GM20431 (cell line): Measurements from ENCODE around the gene RRBP1.

Experiments used
- in situ Hi-C: fragments of 300-500 bp; cut with MseI, MboI; formaldehyde crosslinking; loops from one replicate; pipeline ENCODE4 v1.15.0; 2020; ENCODE audit warnings: low sequenced_read_pairs; ENCODE audit not compliant: unreplicated experiment

RRBP1 gene

GRCh38 chr20:17684077-17684888 lies 2.2 kb upstream of the RRBP1 start:
- in situ Hi-C loops, result loop anchor here (25.0 kb wide), 1 partner anchor 203 kb away; no protein-coding TSS in a partner anchor

GRCh38 chr20:17683218-17684076 lies 1.4 kb upstream of the RRBP1 start:
- in situ Hi-C loops, result loop anchor here (25.0 kb wide), 1 partner anchor 204 kb away; no protein-coding TSS in a partner anchor

- in situ Hi-C loops, result loop anchor here (25.0 kb wide), 1 partner anchor 204 kb away; no protein-coding TSS in a partner anchor
Observed at GRCh38 chr20:17682889-17683198, 802 bp upstream of the RRBP1 start.

- in situ Hi-C loops, result loop anchor here (25.0 kb wide), 1 partner anchor 206 kb away; no protein-coding TSS in a partner anchor
Observed at GRCh38 chr20:17681726-17682102, 328 bp downstream of the RRBP1 start.

GRCh38 chr20:17680836-17681725 lies 961 bp downstream of the RRBP1 start:
- in situ Hi-C loops, result loop anchor here (25.0 kb wide), 1 partner anchor 206 kb away; no protein-coding TSS in a partner anchor

GRCh38 chr20:17679941-17680835 lies 1.9 kb downstream of the RRBP1 start:
- in situ Hi-C loops, result loop anchor here (25.0 kb wide), 1 partner anchor 207 kb away; no protein-coding TSS in a partner anchor

- in situ Hi-C loops, result loop anchor here (25.0 kb wide), 1 partner anchor 208 kb away; no protein-coding TSS in a partner anchor
Observed at GRCh38 chr20:17678886-17679285, 3.2 kb downstream of the RRBP1 start.

GRCh38 chr20:17678295-17678694 lies 3.7 kb downstream of the RRBP1 start:
- in situ Hi-C loops, result loop anchor here (25.0 kb wide), 1 partner anchor 209 kb away; no protein-coding TSS in a partner anchor

- in situ Hi-C loops, result loop anchor here (25.0 kb wide), 1 partner anchor 210 kb away; no protein-coding TSS in a partner anchor
Observed at GRCh38 chr20:17676942-17677341, 5.1 kb downstream of the RRBP1 start.

- in situ Hi-C loops, result loop anchor here (25.0 kb wide), 1 partner anchor 211 kb away; no protein-coding TSS in a partner anchor
Observed at GRCh38 chr20:17676378-17676759, 5.7 kb downstream of the RRBP1 start.

- in situ Hi-C loops, result loop anchor here (25.0 kb wide), 1 partner anchor 212 kb away; no protein-coding TSS in a partner anchor
Observed at GRCh38 chr20:17675519-17676377, 6.3 kb downstream of the RRBP1 start.

- in situ Hi-C loops, result loop anchor here (25.0 kb wide), 1 partner anchor 212 kb away; no protein-coding TSS in a partner anchor
Observed at GRCh38 chr20:17674722-17675518, 7.1 kb downstream of the RRBP1 start.

GRCh38 chr20:17673084-17673483 lies 9.0 kb downstream of the RRBP1 start:
- in situ Hi-C loops, result no loop called here

GRCh38 chr20:17671565-17671964 lies 10.5 kb downstream of the RRBP1 start:
- in situ Hi-C loops, result no loop called here

- in situ Hi-C loops, result no loop called here
Observed at GRCh38 chr20:17671011-17671410, 11.0 kb downstream of the RRBP1 start.

- in situ Hi-C loops, result no loop called here
Observed at GRCh38 chr20:17669306-17669931, 12.6 kb downstream of the RRBP1 start.
